Measurements from ENCODE around the gene EEF2K. TPM values are rescaled to one million over a fixed set of nuclear protein-coding genes. Genes with fewer than 3 reads are reported as not detected.

Gene EEF2K
- total RNA-seq, 1 experiment from 2014 or later: 31.8 TPM

DNA sequence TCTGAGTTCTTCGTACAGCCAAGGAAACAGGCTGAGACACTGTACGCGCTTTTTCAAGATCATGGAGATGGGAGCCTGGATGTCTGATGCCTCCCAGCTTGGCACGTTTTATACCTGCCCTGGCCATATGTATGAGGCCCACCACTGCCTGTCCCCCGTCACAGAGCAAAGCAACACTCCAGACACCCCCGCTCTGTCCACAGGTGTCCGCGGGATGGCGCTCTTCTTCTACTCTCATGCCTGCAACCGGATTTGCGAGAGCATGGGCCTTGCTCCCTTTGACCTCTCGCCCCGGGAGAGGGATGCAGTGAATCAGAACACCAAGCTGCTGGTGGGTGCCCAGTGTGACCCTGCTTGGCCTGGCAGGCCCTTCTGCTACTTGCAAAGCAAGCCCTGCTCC lies 51.4 kb downstream of the EEF2K start:
- TF ChIP-seq, protein P1, sequence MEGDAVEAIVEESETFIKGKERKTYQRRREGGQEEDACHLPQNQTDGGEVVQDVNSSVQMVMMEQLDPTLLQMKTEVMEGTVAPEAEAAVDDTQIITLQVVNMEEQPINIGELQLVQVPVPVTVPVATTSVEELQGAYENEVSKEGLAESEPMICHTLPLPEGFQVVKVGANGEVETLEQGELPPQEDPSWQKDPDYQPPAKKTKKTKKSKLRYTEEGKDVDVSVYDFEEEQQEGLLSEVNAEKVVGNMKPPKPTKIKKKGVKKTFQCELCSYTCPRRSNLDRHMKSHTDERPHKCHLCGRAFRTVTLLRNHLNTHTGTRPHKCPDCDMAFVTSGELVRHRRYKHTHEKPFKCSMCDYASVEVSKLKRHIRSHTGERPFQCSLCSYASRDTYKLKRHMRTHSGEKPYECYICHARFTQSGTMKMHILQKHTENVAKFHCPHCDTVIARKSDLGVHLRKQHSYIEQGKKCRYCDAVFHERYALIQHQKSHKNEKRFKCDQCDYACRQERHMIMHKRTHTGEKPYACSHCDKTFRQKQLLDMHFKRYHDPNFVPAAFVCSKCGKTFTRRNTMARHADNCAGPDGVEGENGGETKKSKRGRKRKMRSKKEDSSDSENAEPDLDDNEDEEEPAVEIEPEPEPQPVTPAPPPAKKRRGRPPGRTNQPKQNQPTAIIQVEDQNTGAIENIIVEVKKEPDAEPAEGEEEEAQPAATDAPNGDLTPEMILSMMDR (IDR thresholded peaks at IDR 0.05; ENCODE audit: unreplicated experiment): no peak
- Mint-ChIP-seq H3K4me1 (ENCODE audit: low read depth, unreplicated experiment) (no peaks in the 10 kb centered on the region), H3K27ac (ENCODE audit: unreplicated experiment) (no peak overlapping the region), H3K36me3 (ENCODE audit: insufficient read depth, unreplicated experiment) (peaks cover 26% of the 10 kb centered on the region), H3K9me3 (ENCODE audit: low read depth, unreplicated experiment) (peaks cover 2% of the 10 kb centered on the region), H3K4me3 (ENCODE audit: low read depth, unreplicated experiment) (no peak overlapping the region), H3K27me3 (ENCODE audit: unreplicated experiment) (no peaks in the 10 kb centered on the region)
- intact Hi-C loops (cut with micrococcal nuclease; ENCODE audit: unreplicated experiment): no loop called here
- CTCF ChIA-PET: interaction anchor here (0.6 kb wide), 1 partner anchor 9 kb away, joined by 5 read pairs; no protein-coding TSS in a partner anchor
- DNase-seq: no peak
- no TSS peak for BruUV-seq (replicated peaks)

DNA sequence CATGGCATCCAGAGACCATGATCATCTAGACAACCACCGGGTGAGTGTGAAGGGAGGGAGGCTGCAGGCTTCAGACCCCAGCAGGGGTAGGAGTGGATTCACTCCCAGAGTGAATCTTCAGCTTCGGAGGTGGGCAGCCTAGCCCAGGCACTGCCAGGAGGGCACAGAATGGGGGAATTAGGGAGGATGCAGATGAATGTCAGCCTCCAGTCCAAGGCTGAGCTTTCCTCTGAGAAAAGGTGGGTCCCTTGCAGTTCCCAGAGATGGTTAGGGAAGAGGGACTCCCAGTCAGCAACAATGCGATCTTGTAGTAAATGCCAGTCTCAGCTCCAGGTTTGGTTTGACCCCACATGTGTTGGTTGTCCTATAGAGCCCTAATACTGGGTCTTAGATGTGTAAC lies 54.4 kb downstream of the EEF2K start:
- BruUV-seq (replicated peaks): no TSS peak
- Mint-ChIP-seq H3K4me3 (ENCODE audit: low read depth, unreplicated experiment) (no peak overlapping the region), H3K36me3 (ENCODE audit: insufficient read depth, unreplicated experiment) (peaks cover 32% of the 10 kb centered on the region), H3K27ac (ENCODE audit: unreplicated experiment) (no peak overlapping the region), H3K4me1 (ENCODE audit: low read depth, unreplicated experiment) (no peaks in the 10 kb centered on the region), H3K9me3 (ENCODE audit: low read depth, unreplicated experiment) (no peaks in the 10 kb centered on the region), H3K27me3 (ENCODE audit: unreplicated experiment) (no peaks in the 10 kb centered on the region)
- CTCF ChIA-PET: no interaction called here
- no peak for DNase-seq
- TF ChIP-seq, protein P1 (IDR thresholded peaks at IDR 0.05; ENCODE audit: unreplicated experiment): no peak
- intact Hi-C loops (cut with micrococcal nuclease; ENCODE audit: unreplicated experiment): no loop called here

- no peaks in the 10 kb centered on the region for H3K4me1 Mint-ChIP-seq (ENCODE audit: low read depth, unreplicated experiment)
- DNase-seq: no peak
- H3K4me3 Mint-ChIP-seq (ENCODE audit: low read depth, unreplicated experiment): no peak overlapping the region
- no TSS peak for BruUV-seq (replicated peaks)
- no peaks in the 10 kb centered on the region for H3K27me3 Mint-ChIP-seq (ENCODE audit: unreplicated experiment)
- peaks cover 34% of the 10 kb centered on the region for H3K36me3 Mint-ChIP-seq (ENCODE audit: insufficient read depth, unreplicated experiment)
- no peaks in the 10 kb centered on the region for H3K9me3 Mint-ChIP-seq (ENCODE audit: low read depth, unreplicated experiment)
- CTCF ChIA-PET: interaction anchor here (0.6 kb wide), 1 partner anchor 59 kb away, joined by 3 read pairs; no protein-coding TSS in a partner anchor
- H3K27ac Mint-ChIP-seq (ENCODE audit: unreplicated experiment): no peak overlapping the region
- TF ChIP-seq, protein P1 (IDR thresholded peaks at IDR 0.05; ENCODE audit: unreplicated experiment): no peak
- intact Hi-C loops (cut with micrococcal nuclease; ENCODE audit: unreplicated experiment): no loop called here
Observed at GRCh38 chr16:22262460-22262859, 56.4 kb downstream of the EEF2K start.

DNA sequence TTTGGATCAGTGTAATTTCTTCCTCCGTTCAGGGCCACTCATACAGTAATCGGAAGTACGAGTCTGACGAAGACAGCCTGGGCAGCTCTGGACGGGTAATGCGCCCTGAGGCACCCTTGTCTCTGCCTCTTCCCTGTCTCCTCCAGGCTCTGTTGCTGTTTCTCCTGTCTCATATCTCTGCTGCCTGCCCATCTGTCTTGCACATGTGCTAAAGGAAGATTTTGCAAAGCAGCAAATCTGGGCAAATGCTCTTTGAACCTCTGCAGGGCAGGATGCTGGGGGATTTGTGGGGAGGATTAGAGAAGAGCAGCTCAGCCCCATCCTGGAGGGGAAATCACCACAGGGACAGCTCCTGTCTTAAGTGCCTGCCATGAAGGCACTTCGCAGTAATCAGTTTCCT lies 58.7 kb downstream of the EEF2K start:
- CTCF ChIA-PET: interaction anchor here (0.6 kb wide), 4 partner anchors 13 to 1509 kb away, joined by 3 to 4 read pairs (median 4); no protein-coding TSS in a partner anchor
- Mint-ChIP-seq H3K4me3 (ENCODE audit: low read depth, unreplicated experiment) (no peak overlapping the region), H3K9me3 (ENCODE audit: low read depth, unreplicated experiment) (no peaks in the 10 kb centered on the region), H3K4me1 (ENCODE audit: low read depth, unreplicated experiment) (no peaks in the 10 kb centered on the region), H3K27ac (ENCODE audit: unreplicated experiment) (no peak overlapping the region), H3K27me3 (ENCODE audit: unreplicated experiment) (no peaks in the 10 kb centered on the region), H3K36me3 (ENCODE audit: insufficient read depth, unreplicated experiment) (peaks cover 26% of the 10 kb centered on the region)
- TF ChIP-seq, protein P1 (IDR thresholded peaks at IDR 0.05; ENCODE audit: unreplicated experiment): no peak
- BruUV-seq (replicated peaks): no TSS peak
- intact Hi-C loops (cut with micrococcal nuclease; ENCODE audit: unreplicated experiment): no loop called here
- no peak for DNase-seq
